GM18861 (cell line): ENCODE results near the gene ARSJ.

Source experiments
- ATAC-seq: cut with Tn5 transposase; IDR thresholded peaks from one replicate; pipeline ENCODE4 v1.9.1; 2021; ENCODE audit not compliant: unreplicated experiment

The ARSJ gene

DNA sequence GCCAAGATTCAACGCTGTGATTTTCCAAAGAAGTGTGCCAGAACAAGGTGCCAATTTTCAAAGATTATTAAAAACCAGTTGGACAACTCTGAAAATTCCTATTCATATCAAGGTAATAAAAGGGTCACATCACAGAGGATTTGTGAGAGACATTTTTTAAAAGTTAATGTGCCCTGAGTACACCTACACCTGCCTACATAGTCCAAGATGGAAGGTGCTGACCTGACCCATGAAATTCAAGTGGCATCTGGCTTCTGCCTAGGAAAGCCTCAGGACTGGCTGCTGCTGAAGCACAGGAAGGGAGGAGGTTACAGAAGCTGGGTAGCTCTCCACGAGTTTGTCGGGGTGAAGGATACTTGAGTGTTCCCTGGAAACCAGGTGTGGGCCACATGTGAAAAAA is 11.4 kb upstream of the ARSJ start:
- no peak for ATAC-seq

GRCh38 chr4:113987382-113987941 is 8.0 kb upstream of the ARSJ start:
- ATAC-seq: no peak

DNA sequence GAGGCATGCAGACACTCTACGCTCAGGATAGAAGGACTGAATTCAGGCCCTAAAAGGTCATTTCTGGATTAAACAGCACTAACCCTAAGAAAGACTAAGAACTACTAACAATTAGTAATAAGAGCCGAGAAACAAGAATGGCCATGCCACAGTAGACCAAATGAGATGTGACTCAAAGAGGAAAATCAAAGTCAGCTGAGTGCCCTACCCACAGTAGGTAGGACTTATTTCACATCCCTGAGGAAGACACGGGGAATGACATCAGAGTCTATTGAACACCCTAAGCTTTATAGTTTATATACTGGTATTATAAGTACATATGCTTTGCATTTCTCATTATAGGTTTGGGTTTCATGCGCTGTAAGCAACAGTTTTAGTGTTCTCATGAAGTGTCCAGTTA is 2.7 kb upstream of the ARSJ start:
- no peak for ATAC-seq

DNA sequence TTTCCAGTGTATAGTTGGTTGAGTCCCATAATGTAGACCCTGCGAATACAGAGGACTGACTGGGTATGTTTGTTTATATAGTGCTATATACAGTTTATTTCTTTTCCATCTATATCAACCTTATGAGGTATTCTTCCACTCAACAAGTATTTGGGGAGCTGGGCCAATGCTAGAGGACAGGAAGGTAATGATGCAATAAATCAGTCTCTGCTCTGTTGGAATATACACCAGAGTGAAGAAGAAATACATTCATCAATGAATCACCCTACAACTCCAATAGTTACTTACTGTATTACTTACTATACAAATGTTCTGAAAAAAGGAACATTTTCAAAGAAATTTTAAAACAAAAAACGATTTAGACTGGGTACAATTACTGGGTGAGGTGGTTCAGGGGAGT is 2.1 kb upstream of the ARSJ start:
- ATAC-seq: no peak

- no peak for ATAC-seq
Measured at GRCh38 chr4:113979905-113980615, 613 bp upstream of the ARSJ start.

DNA sequence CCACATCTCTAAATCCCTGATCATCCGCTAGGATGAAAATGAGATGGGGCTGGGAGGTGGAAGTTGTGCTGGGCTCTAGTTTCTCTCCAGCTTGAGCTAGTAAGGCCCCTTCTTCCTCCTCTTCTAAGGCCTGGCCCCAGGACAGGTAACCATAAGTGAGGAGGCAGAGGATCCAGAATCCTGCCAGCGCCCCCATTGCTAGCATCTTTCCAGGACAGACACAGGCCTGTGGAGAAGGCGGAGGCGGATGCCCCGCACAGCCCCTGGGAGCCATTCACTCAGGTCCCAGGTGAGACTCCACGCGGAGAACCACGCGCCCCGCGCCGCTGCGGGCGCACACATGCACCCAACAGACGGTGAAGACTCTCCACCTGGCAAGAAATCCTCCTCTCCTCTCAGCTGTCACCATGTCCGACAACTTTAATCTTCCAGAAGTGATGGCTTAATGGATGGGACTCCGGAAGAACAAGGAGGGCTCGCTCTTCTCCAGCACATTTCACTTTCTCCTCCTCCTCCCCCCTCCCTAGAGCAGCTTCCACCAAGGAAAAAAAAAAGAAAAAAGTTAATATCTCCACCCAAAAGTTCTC is 793 bp downstream of the ARSJ start:
- ATAC-seq: no peak

GRCh38 chr4:113978105-113978504 is 1.3 kb downstream of the ARSJ start:
- ATAC-seq: no peak

DNA sequence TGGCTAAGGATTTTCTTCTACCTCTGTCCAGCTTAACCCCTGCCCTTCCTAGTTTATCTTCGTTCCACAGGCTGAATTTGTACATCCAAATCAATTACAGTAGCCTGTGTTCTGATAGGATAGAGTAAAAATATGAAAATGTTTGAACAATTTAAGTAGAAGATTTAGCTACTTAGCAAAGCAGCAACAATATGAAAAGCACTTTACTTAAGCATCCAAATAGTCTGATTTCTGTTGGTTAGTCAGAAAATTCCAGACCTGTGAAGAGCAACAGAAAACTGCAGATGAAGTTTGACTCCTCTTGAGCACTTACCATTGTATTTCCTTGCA is 2.0 kb downstream of the ARSJ start:
- ATAC-seq: no peak

DNA sequence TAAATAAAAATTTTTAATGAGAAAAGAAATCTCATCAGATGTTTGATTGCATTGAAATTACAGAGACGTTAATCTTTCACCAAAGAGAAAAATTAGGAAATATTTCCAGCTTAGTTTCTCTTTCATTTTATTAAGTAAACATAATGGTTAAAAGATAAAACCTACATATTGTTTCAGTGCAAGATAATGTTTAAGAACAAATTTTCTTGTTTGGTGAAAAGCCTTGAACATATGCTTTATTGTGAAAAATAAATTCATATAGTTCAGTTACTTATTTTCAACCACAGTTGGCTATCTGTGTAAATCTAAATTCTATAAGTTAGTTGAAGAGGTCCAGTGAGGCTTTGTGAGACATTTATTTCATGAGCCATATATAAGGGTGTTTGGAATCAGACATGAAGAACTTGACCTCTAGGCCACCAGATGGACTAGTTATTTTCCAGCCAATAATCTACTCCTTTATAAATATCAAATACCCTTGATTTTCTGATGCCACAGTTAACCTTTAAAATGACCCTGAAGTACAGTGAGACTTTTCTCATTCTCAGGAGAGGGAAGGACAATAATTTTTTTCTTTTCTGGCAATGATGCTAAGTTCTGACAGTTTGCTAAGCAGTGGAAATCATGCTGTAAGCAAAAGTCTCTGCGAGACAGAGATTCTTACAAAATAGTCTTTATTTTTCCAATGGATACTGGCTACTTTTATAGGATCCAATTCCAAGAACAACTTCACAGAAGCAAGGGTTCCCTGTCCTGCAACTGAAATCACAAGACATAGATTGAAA is 2.5 kb downstream of the ARSJ start:
- no peak for ATAC-seq

GRCh38 chr4:113975578-113975977 is 3.9 kb downstream of the ARSJ start:
- ATAC-seq: no peak

- no peak for ATAC-seq
Measured at GRCh38 chr4:113974467-113974866, 5.0 kb downstream of the ARSJ start.

- ATAC-seq: no peak
Measured at GRCh38 chr4:113973345-113973744, 6.1 kb downstream of the ARSJ start.

DNA sequence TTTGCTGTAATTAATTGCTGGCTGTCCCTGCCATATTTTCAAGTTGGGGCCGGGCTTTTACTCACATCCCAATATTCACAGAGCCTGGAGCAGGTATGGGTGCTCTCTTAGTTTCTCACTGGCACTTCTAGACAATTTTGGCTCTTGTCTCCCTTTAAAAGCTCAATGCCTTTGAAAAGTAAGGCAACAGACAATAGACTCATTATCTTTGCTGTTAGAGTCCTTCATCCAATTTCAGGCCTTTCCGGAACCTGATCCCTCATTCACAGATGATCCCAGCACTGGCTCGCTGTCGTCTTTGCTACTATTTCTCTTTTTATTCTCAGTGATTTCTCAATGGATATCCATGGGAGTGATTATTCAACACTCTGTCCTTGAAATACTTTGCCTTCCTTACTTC is 6.7 kb downstream of the ARSJ start:
- ATAC-seq: no peak

GRCh38 chr4:113971706-113972360 is 7.6 kb downstream of the ARSJ start:
- no peak for ATAC-seq

GRCh38 chr4:113969709-113970334 is 9.6 kb downstream of the ARSJ start:
- no peak for ATAC-seq

GRCh38 chr4:113968473-113968872 is 11.0 kb downstream of the ARSJ start:
- ATAC-seq: no peak

DNA sequence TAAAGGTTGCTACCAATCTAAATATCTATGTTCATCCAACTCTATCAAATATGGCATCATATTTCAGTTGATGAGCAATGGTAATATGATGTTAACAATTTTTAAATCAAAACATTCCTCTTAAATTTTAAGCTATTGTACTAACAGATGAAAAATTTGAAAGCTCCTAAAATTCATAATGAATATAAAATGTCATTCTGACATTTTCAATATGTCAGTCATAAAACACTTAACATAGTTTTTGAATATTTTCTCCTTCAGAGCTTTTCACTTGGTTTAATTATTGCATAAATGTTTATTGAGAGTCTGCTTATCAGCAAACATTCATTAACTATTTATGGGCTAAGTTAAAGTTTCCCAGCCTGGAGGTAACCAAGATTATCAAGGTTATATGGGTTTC is 11.8 kb downstream of the ARSJ start:
- no peak for ATAC-seq

- ATAC-seq: no peak
Measured at GRCh38 chr4:113962719-113963265, 16.7 kb downstream of the ARSJ start.

DNA sequence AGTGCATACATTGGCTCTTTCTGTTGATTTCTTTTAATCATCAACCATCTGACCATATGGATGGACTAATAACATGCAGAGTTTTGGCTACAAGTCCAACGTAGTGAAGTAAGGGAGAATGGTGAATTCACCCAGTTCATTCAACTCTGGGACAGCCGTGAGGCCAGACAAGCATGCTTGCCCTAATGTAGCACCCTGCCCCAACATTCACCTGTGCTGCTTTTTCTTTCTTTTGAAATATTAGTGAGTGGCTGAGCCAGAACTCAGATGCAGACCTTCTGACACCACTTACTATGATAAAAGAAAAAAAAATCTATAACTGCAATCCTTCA is 17.5 kb downstream of the ARSJ start:
- ATAC-seq: no peak

- no peak for ATAC-seq
Measured at GRCh38 chr4:113960684-113961321, 18.6 kb downstream of the ARSJ start.
